Activated naive CD4-positive, alpha-beta T cell treated with Interleukin-2 at 50 U/mL for 16 hours (primary cell): ENCODE measurements around the gene SSC5D.
A peak's percentile ranks its signal among the peaks of the same experiment; 100 is the strongest.
"Not testable (repeated sequence)": the region's sequence is repeated elsewhere in the genome, so short reads cannot be mapped to it uniquely, and the experiment has no call there.

Experiments used
- DNase-seq: peaks from one replicate; pipeline ENCODE4 v3.0.0-alpha.2; 2020

Gene SSC5D

DNA sequence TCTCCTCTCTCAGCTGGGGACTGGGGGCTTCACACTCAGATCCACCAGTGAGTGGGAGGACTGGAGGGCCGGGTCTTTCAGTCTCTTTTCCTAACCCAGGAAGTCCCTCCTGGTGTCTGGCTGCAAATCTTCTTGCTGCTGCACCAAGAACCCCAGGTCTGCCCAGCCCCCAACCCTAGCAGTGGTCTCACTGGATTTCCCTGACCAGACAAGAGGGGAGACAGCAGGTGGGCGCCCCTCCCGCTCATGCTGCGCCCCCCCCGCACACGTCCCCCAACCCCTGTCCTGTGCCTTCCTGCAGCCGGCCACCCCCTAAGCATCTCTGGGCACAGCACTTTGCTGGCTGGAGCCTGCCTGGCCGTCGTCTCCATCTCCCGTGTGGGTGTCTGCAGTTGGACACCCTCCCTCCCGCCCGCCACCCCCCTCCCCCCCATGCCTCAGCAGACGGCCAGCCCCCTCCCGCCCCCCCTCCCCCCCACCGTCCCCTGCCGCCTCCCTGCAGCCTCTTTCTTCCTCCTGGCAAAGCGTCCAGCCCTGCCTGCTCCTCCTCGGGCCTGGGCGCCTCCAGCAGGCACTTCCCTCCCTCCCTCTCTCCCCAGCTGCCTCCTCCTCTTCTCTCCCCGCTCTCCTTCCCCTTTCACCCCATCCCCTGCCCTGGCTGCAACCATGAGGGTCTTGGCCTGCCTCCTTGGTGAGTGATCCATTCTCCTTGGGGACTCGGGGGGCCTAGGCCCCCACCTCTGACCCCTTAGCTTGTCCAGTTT, at the start of gene SSC5D:
Gene SSC5D (plus strand): TSS at position 513 of the 764 bp plus-strand sequence. CDS start 154 bp downstream, at position 667.
- DNase-seq: no peak

DNA sequence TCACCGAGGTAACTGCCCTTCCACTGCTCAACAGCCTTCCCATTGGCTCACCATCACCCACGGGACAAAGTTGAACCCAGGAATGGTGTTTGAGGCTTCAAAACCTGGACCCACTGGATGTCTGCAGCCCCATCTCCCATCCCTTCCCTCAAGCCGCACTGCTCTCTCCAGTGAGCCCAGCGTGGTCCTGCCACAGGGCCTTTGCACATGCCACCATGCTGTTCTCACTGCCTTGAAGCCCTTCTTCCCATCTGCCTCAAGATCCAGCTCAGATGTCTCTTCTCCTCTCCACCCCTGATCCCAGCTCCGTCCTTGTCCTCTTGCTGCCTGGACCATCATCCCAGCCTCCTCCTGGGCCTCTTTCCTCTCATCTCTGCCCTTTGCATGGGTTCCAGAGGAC, 49.2 kb upstream of the SSC5D start:
- DNase-seq: no peak

GRCh38 chr19:55440411-55441105, 47.7 kb upstream of the SSC5D start:
- DNase-seq: no peak

DNA sequence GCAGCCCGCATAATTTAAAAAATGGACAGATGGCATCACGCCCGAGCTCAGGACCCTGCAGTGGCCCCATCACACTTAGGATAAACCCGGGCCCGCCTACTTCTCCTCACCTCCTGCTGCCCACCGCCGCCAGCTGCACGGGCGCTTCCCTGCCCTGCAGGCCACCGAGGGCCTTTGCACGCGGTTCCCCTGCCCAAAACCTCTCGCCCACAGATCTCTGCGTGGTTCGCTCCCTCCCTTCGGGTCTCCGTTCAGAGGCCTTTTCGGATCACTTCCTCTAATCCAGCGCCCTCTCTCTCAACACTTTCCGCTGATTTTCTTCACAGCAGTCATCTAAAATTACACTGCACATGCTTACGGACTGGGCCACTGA, 46.9 kb upstream of the SSC5D start:
- no peak for DNase-seq

- DNase-seq: peak; percentile 19
Measured at GRCh38 chr19:55441692-55442321, 46.4 kb upstream of the SSC5D start.

DNA sequence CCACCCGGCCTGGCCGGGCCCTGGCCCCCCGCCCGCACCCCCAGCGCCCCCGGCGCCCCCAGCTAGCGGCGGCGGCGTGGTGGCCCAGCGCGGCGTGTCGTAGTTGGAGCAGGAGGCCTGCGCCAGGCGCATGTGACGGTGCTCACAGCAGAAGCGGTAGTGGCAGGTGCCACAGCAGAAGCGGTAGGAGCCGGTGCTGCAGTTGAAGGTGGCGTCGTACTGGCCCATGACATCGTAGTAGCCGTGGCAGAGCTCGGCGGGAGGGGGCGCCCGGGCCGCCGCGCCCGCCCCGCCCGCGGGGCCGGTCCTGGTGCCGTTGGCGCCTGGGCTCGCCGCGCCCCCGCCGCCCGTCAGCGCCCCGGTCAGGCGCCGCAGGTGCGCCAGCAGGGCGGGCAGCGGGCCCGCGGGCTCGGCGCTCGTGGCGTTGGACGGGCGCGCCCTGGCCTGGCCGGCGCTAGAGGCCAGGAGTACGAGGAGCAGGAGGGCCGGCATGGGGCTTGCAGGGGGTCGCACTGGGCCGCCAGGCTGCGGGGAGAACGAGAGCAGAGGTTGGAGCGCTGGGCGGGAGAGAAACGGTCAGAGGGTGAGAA, 45.8 kb upstream of the SSC5D start:
- no peak for DNase-seq

DNA sequence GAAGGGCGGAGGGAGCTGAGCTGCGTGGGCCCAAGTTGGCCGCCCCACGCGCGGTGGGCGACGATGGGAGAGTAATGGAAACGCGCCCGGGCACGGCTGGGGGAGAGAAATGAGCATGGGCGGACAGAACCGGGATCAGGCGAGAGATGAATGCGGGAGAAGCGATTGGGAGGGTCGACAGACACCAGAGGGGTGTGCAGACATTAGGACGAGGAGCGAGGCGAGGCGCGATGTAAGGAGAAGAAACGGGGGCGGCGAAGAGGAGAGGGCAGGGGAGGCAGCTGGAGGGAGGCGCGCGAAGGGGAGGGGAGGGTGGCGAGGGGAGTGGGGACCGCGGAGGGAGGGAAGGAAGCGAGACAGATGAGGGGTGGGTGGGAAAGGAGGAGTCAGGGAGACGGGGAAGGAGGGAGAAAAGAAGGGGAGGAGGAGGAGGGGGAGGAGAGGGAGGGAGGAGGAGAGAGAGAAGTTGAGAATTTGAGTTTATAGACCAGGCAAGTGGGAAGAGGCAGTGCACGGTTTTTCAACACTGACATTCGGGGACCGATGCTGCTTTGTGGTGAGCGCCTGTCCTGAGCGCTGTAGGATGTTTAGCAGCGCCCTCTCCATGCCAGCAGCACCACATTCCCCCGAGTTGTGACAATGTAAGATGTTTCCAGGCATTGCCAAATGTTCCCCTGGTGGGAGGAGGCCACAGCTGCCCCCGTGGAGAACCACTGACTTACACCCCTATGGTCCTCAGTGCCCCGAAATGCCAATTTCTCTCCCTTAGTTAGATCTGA, 45.0 kb upstream of the SSC5D start, which contains the start of gene SHISA7:
Gene SHISA7 (minus strand): TSS at position 256 of the 779 bp plus-strand sequence. CDS start 437 bp downstream, outside the sequence.
- DNase-seq: no peak

- DNase-seq: no peak
Measured at GRCh38 chr19:55443824-55444480, 44.3 kb upstream of the SSC5D start.

GRCh38 chr19:55444646-55445045, 43.6 kb upstream of the SSC5D start:
- no peak for DNase-seq

- DNase-seq: no peak
Measured at GRCh38 chr19:55446060-55446459, 42.2 kb upstream of the SSC5D start.

DNA sequence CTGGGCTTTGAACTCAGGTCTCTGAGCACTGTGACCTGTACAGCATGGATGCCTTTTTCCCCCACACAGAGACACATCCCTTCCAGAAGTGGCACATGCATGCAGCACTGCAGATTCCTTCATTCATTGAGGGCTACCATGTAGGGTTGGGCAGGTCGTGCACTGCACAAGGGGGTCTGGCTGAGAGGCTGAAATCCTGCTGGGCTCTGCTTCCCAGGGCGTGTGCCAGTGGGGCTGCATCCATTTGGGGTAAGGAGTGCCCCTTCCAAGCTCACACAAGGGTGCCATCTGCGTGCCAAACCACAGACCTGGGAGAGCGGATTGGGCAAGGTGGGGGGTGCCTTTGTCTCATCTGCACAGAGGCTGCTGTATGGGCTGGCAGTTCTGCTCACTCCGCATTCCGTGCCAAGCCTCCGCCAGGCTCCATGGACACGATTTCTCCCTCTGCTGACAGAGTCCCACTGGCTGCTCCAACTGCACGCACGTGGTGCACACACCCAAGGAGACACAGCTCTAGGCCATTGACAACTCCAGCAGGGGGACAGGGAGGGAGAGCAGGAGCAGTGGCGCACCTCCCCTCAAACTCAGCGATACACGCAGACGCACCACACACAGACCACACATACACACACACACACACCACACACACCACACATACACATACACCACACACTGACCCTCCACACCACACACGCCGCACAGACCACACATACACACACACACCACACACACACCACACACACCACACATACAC, 40.6 kb upstream of the SSC5D start:
- DNase-seq: no peak

- DNase-seq: not testable (repeated sequence)
Measured at GRCh38 chr19:55448175-55448490, 40.1 kb upstream of the SSC5D start.

- no peak for DNase-seq
Measured at GRCh38 chr19:55449469-55449868, 38.8 kb upstream of the SSC5D start.

DNA sequence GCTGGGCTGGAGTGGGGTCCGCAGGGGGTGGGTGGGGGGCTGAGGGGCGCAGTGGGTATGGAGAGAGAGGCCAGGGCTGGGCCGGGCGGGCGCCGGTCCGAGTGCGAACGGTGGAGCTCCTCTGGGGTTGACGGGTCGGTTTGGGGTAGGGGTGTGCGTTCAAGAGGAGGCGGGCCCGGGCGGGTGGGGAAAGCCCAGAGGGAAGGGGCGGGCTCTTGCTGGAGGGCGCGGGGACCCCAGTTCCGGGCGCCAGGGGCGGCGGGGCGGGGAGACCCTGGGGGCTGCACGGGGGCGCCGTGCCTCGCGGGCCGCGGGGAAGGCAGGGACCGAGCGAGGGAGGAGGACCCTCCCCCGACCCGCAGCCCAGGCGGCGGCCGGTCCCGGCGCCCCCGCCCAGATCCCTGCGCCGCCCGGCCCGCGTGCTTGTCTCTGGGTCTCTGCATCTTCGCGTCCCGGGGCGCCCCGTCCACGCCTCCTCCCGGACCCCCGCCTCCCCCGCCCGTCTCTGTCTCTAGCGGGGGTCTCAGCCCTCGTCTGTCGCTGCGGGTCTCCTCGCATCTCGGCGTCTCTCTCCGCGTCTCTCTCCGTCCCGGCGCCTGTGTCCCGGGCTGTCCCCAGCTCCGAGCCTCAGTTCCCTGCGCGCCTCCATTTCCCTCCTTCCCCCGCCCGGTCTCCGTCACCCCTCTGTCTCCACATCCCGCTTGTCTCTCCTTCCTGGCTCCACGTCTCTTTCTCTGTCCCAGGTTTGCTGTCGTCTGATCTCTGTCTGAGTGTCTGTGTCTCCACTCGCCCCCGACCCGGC, 36.9 kb upstream of the SSC5D start:
- no peak for DNase-seq

DNA sequence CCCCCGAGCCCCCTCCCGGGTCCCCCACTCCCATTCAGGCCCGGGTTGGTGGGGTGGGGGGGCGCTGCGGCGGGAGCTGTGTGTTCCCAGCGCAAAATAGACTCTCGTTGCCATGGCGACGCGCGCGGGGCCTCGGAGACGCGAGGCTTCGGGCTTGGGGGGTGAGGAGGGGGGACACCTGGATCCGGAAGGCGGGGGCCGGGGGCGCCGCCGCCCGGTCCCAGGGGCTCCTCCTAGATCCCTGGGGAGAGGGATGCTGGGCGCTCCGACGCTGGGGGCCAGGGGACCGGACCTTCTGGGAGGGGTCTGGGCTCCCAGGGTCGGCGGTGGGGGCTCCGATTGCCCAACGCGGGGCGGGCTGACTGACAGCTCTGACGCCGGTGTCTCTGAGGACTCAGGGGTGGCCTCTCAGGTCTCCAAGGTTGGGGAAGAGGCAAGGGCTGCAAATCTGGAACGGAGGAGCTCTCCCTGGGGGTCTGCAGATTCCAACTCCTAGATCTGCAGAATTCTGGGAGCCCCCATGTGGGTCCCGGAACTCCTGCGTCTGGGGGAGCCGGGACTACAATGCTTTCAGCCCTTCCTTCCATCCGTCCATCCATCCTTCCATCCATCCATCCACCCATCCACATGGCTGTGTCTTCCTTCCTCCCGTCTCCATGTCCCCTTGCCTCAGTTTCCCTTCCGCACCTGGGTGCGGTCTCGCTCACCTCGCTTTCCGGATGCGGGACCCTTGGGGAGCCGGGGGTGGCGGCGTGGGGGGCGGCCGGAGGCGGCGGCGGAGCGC, 36.1 kb upstream of the SSC5D start:
- DNase-seq: no peak

DNA sequence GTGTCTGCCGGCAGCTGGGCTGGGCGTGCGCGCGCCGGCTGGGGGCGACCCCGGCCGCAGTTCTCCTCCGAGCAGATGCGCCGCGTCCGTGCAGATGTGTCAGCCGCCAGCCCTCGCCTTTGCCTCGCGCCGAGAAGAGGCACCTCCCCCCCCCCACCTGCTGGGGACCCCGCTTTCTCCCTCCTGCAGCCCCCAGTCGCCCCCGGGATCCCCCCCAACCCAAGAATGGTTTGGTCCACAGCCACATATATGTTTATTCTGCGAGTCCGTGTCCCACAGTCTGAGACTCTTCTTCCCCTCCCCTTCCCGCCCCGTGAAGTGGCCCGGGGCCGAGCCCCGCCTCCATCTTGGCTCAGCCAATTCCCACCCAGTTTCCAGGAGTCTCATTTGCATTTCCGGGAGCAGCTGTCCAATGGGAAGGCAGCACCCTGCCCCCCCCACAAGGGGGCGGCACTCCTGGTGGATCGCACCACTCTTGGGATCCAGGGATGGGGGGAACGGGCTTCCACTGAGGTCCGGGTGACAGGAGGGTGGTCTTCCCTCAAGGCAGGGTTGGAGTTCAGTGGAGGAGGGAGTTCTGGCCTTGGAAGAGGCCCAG, 35.4 kb upstream of the SSC5D start:
- peak; percentile 34 for DNase-seq

DNA sequence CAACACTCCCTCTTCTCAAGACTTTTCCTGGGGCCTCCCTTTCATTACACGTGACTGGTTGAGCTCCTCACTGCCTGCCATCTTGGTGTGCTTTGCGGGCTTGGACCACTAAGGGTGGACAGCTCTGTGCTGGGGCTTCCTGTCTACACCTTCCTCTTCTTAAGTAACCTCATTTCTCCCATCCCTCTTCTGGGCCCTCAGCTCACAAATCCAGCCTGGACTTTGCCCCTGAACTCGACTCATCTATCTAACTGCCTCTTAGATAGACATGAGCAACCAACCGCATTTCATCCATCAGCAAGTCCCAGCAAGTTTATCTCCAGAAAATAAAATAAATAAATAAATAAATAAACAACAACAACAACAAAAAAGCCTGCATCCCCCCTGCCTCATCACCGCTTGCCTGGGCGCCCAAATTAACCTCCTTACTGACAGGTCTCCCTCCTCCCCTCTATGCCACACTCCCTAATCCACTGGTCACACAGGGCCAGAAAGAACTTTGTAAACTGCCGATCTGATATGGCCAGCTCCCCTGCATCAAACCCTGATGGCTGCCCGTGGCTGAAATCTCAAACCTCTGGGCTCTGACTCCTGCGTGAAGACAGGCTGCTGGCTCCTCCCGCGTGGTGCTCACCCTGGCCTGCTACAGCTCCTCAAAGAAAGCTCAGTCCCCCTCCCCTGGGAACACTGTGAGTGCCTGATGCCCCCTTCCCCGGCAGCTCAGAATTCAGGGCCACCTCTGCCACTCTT, 34.5 kb upstream of the SSC5D start:
- no peak for DNase-seq

GRCh38 chr19:55454787-55455243, 33.4 kb upstream of the SSC5D start:
- DNase-seq: peak; percentile 59
